ENCODE results near the gene RGMA.

RGMA gene

GRCh38 chr15:93047621-93048425 is 41.2 kb downstream of the RGMA start:
- peak; percentile 79 for DNase-seq (ENCODE audit: low read depth)
- no peak overlapping the region for H3K4me3 ChIP-seq (ENCODE audit: low read depth, low read length)

GRCh38 chr15:93046721-93047120 is 42.3 kb downstream of the RGMA start:
- H3K4me3 ChIP-seq (ENCODE audit: low read depth, low read length), result no peak overlapping the region
- TF ChIP-seq MAX (IDR thresholded peaks at IDR 0.05; ENCODE audit: low read depth, low read length) (no peak), POLR2A (IDR thresholded peaks at IDR 0.05; ENCODE audit: extremely low read depth, insufficient read length) (no peak), MYC (IDR thresholded peaks at IDR 0.05; ENCODE audit: low read depth, low read length) (no peak), CTCF (IDR thresholded peaks at IDR 0.05; ENCODE audit: low read depth, low read length) (no peak)
- DNase-seq (ENCODE audit: low read depth), result no peak

More at GRCh38 chr15:93047621-93048425, 41.2 kb downstream of the RGMA start:
- TF ChIP-seq MYC (IDR thresholded peaks at IDR 0.05; ENCODE audit: low read depth, low read length) (no peak; the same call in 1 of the 2 replicates), MAX (IDR thresholded peaks at IDR 0.05; ENCODE audit: low read depth, low read length) (peak; percentile 78)

GRCh38 chr15:93046120-93046519 is 42.9 kb downstream of the RGMA start:
- TF ChIP-seq MYC (IDR thresholded peaks at IDR 0.05; ENCODE audit: low read depth, low read length), result no peak
- TF ChIP-seq POLR2A (IDR thresholded peaks at IDR 0.05; ENCODE audit: extremely low read depth, insufficient read length), result no peak
- TF ChIP-seq MAX (IDR thresholded peaks at IDR 0.05; ENCODE audit: low read depth, low read length), result no peak
- TF ChIP-seq CTCF (IDR thresholded peaks at IDR 0.05; ENCODE audit: low read depth, low read length), result no peak
- DNase-seq (ENCODE audit: low read depth), result no peak
- no peak overlapping the region for H3K4me3 ChIP-seq (ENCODE audit: low read depth, low read length)

- no peak overlapping the region for H3K4me3 ChIP-seq (ENCODE audit: low read depth, low read length)
- TF ChIP-seq POLR2A (IDR thresholded peaks at IDR 0.05; ENCODE audit: extremely low read depth, insufficient read length), result no peak
- TF ChIP-seq MYC (IDR thresholded peaks at IDR 0.05; ENCODE audit: low read depth, low read length), result no peak
- no peak for DNase-seq (ENCODE audit: low read depth)
These were observed 43.7 kb downstream of the RGMA start for GRCh38 chr15:93045191-93045785.

- no peak for DNase-seq (ENCODE audit: low read depth)
- TF ChIP-seq MAX (IDR thresholded peaks at IDR 0.05; ENCODE audit: low read depth, low read length) (no peak), POLR2A (IDR thresholded peaks at IDR 0.05; ENCODE audit: extremely low read depth, insufficient read length) (no peak), MYC (IDR thresholded peaks at IDR 0.05; ENCODE audit: low read depth, low read length) (no peak), CTCF (IDR thresholded peaks at IDR 0.05; ENCODE audit: low read depth, low read length) (no peak)
- no peak overlapping the region for H3K4me3 ChIP-seq (ENCODE audit: low read depth, low read length)
These were observed 44.5 kb downstream of the RGMA start for GRCh38 chr15:93044301-93045190.

GRCh38 chr15:93043621-93044300 is 45.2 kb downstream of the RGMA start:
- H3K4me3 ChIP-seq (ENCODE audit: low read depth, low read length), result no peak overlapping the region
- no peak for TF ChIP-seq POLR2A (IDR thresholded peaks at IDR 0.05; ENCODE audit: extremely low read depth, insufficient read length)
- no peak for TF ChIP-seq MAX (IDR thresholded peaks at IDR 0.05; ENCODE audit: low read depth, low read length)
- TF ChIP-seq CTCF (IDR thresholded peaks at IDR 0.05; ENCODE audit: low read depth, low read length), result no peak
- no peak for TF ChIP-seq MYC (IDR thresholded peaks at IDR 0.05; ENCODE audit: low read depth, low read length)
- DNase-seq (ENCODE audit: low read depth), result peak; percentile 73
